SK-N-SH (cell line): ENCODE data around the gene DLD. TPM values are rescaled to one million over a fixed set of nuclear protein-coding genes. Genes with fewer than 3 reads are reported as not detected.

Experiments used
- CTCF ChIA-PET: fragments of 300-600, 350-600 bp; formaldehyde crosslinking; extraction: SDS; loops from one replicate; lab custom pipeline; 2021; lab: Yijun Ruan, JAX
- POLR2A ChIA-PET: fragments of 350-600 bp; sonication (Branson Sonifier 250); formaldehyde crosslinking; extraction: SDS; loops from one replicate; lab custom pipeline; 2020; ENCODE audit warnings: antibody characterized with exemption, inconsistent platforms; lab: Yijun Ruan, JAX
- DNase-seq: peaks from one replicate; pipeline ENCODE4 v3.0.0; 2012
- H2AFZ ChIP-seq: fragments of 200-600 bp; sonication (generic); 2 replicates; pipeline ENCODE4 v1.8.1; 2016; ENCODE audit warnings: antibody characterized with exemption, mild to moderate bottlenecking, low read depth
- H3F3A ChIP-seq: fragments of 200-600 bp; sonication (generic); replicated peaks from 2 replicates; pipeline ENCODE3; 2016; ENCODE audit warnings: antibody characterized with exemption, mild to moderate bottlenecking; ENCODE audit not compliant: insufficient read depth
- H3K27ac ChIP-seq, 2 experiments: fragments of 200-500 bp in 1 of 2; fragments of 200-600 bp in 1 of 2; sonication (Bioruptor generic) in 1 of 2; sonication (generic), shearing (Covaris generic) in 1 of 2; 2 replicates each; pipeline versions ENCODE4 v1.5.1 to v1.6.1; 2014 to 2016; ENCODE audit warnings: low read depth in 2 of 2, inconsistent platforms in 1 of 2, low read length in 1 of 2, mild to moderate bottlenecking in 1 of 2, mixed read lengths in 1 of 2
- H3K27me3 ChIP-seq: fragments of 200-600 bp; sonication (generic), shearing (Covaris generic); 2 replicates; pipeline ENCODE4 v1.6.1; 2016; ENCODE audit warnings: mixed run types; ENCODE audit not compliant: insufficient read depth
- H3K36me3 ChIP-seq, 2 experiments: fragments of 200-500 bp in 1 of 2; fragments of 200-600 bp in 1 of 2; sonication (Bioruptor generic) in 1 of 2; sonication (generic) in 1 of 2; replicated peaks in 1 of 2; 2 replicates each; pipeline versions ENCODE3 to v1.5.1; 2014 to 2016; ENCODE audit warnings: low read length in 1 of 2, mild to moderate bottlenecking in 1 of 2; ENCODE audit not compliant: insufficient read depth in 2 of 2, control insufficient read depth in 1 of 2
- H3K4me1 ChIP-seq, 2 experiments: fragments of 200-500 bp in 1 of 2; fragments of 200-600 bp in 1 of 2; sonication (Bioruptor generic) in 1 of 2; sonication (generic), shearing (Covaris generic) in 1 of 2; 2 replicates each; pipeline versions ENCODE4 v1.5.1 to v1.6.1; 2014 to 2016; ENCODE audit warnings: low read depth in 1 of 2, low read length in 1 of 2, mixed run types in 1 of 2; ENCODE audit not compliant: insufficient read depth in 2 of 2, control insufficient read depth in 1 of 2
- H3K4me2 ChIP-seq: fragments of 200-600 bp; sonication (generic), shearing (Covaris generic); 2 replicates; pipeline ENCODE4 v1.6.1; 2017; ENCODE audit warnings: mixed run types
- H3K4me3 ChIP-seq, 2 experiments: fragments of 200-500 bp in 1 of 2; fragments of 200-600 bp in 1 of 2; sonication (Bioruptor generic) in 1 of 2; sonication (generic), shearing (Covaris generic) in 1 of 2; 2 replicates each; pipeline versions ENCODE4 v1.5.1 to v1.8.1; 2014 to 2016; ENCODE audit warnings: low read depth in 2 of 2, inconsistent platforms in 1 of 2, low read length in 1 of 2, mild to moderate bottlenecking in 1 of 2, mixed read lengths in 1 of 2, moderate library complexity in 1 of 2
- H3K79me2 ChIP-seq: fragments of 200-600 bp; sonication (generic); 2 replicates; pipeline ENCODE4 v1.8.1; 2017; ENCODE audit warnings: mild to moderate bottlenecking; ENCODE audit not compliant: insufficient read depth
- H3K9ac ChIP-seq: fragments of 200-600 bp; sonication (generic); 2 replicates; pipeline ENCODE4 v1.6.1; 2017; ENCODE audit warnings: mixed run types
- H3K9me2 ChIP-seq: fragments of 200-600 bp; sonication (generic); 2 replicates; pipeline ENCODE4 v1.6.1; 2017; ENCODE audit warnings: mixed run types
- H3K9me3 ChIP-seq: fragments of 200-600 bp; sonication (generic); 2 replicates; pipeline ENCODE4 v1.6.1; 2017; ENCODE audit warnings: mixed run types, mild to moderate bottlenecking, moderate library complexity
- H4K20me1 ChIP-seq: fragments of 200-600 bp; sonication (generic); 2 replicates; pipeline ENCODE4 v1.6.1; 2017; ENCODE audit warnings: mild to moderate bottlenecking, mixed run types; ENCODE audit not compliant: insufficient read depth
- CTCF ChIP-seq: fragments of 200-600 bp; sonication (generic); IDR thresholded peaks from 2 replicates; pipeline ENCODE4 v1.6.1; 2017; ENCODE audit warnings: antibody characterized with exemption, mild to moderate bottlenecking, moderate library complexity
- FOXM1 ChIP-seq: IDR thresholded peaks from 2 replicates; pipeline ENCODE4 v1.4.0; 2012; ENCODE audit warnings: low read depth, mild to moderate bottlenecking
- GABPA ChIP-seq: IDR thresholded peaks from 2 replicates; pipeline ENCODE4 v1.4.0; 2012; ENCODE audit warnings: low read depth, mild to moderate bottlenecking
- GATA2 ChIP-seq: sonication (generic); formaldehyde crosslinking; IDR thresholded peaks from 2 replicates; pipeline ENCODE4 v1.5.0; 2020; ENCODE audit warnings: mild to moderate bottlenecking, missing genetic modification reagents
- MAX ChIP-seq: IDR thresholded peaks from 2 replicates; pipeline ENCODE4 v1.4.0; 2012; ENCODE audit warnings: low read depth
- MXI1 ChIP-seq: IDR thresholded peaks from 2 replicates; pipeline ENCODE4 v1.6.1; 2012; ENCODE audit warnings: mild to moderate bottlenecking, low read depth, low read length, improper control_type of control experiment
- NFIC ChIP-seq: IDR thresholded peaks from 2 replicates; pipeline ENCODE4 v1.4.0; 2012; ENCODE audit warnings: borderline replicate concordance
- RCOR1 ChIP-seq: fragments of 150-350 bp; IDR thresholded peaks from 2 replicates; pipeline ENCODE4 v1.6.1; 2017; ENCODE audit warnings: antibody characterized with exemption, low read length
- RFX5 ChIP-seq: IDR thresholded peaks from 2 replicates; pipeline ENCODE4 v1.6.1; 2012; ENCODE audit warnings: mild to moderate bottlenecking, improper control_type of control experiment, low read length
- SIN3A ChIP-seq: IDR thresholded peaks from 2 replicates; pipeline ENCODE4 v1.6.1; 2012; ENCODE audit warnings: low read depth, mild to moderate bottlenecking, low read length, moderate library complexity, borderline replicate concordance
- SMC3 ChIP-seq: IDR thresholded peaks from 2 replicates; pipeline ENCODE4 v1.6.1; 2012; ENCODE audit warnings: low read depth, low read length, improper control_type of control experiment
- TEAD4 ChIP-seq: IDR thresholded peaks from 2 replicates; pipeline ENCODE4 v1.4.0; 2012; ENCODE audit warnings: mild to moderate bottlenecking, borderline replicate concordance; ENCODE audit not compliant: insufficient read depth
- ZBTB33 ChIP-seq: IDR thresholded peaks from 2 replicates; pipeline ENCODE4 v1.4.0; 2012; ENCODE audit warnings: low read depth, borderline replicate concordance
- WGBS: methylation state at CpG from one replicate; pipeline ENCODE4 v1.1.6; 2017; ENCODE audit warnings: low lambda C conversion rate; 5-methylcytosine and 5-hydroxymethylcytosine counted together
- polyA plus RNA-seq, 3 experiments: library from polyadenylated mRNA; depleted of rRNA; stranded (reverse); fragments of >200 nt; gene quantifications; 2 replicates each; pipeline ENCODE4 v1.2.3, GENCODE V29; 2012

DLD gene
- polyA plus RNA-seq, 1 of the 3 experiments (the other 2 are of a cell fraction), result 140 TPM

- Histone ChIP-seq H3K27ac (peak overlapping the region; percentile 0 to 3; a peak in 2 of 4 replicates), H4K20me1 (no peaks in the 10 kb centered on the region), H2AFZ (no peak overlapping the region), H3K9me2 (no peaks in the 10 kb centered on the region), H3K9ac (no peak overlapping the region), H3K4me3 (no peak overlapping the region), H3K36me3 (peaks cover 89 to 100% of the 10 kb centered on the region in 2 experiments), H3K9me3 (no peaks in the 10 kb centered on the region), H3K79me2 (peaks cover 24% of the 10 kb centered on the region), H3K27me3 (no peaks in the 10 kb centered on the region), H3F3A (peaks cover 68% of the 10 kb centered on the region), H3K4me1 (peaks cover 5 to 7% of the 10 kb centered on the region in 2 experiments; a peak in 3 of 4 replicates), H3K4me2 (no peak overlapping the region)
- no peak for DNase-seq
- TF ChIP-seq RCOR1 (no peak), GABPA (no peak), ZBTB33 (no peak), MXI1 (no peak), RFX5 (no peak), NFIC (no peak), GATA2 (CRISPR knock-in tag) (no peak), SMC3 (no peak), TEAD4 (no peak), MAX (no peak), SIN3A (no peak), CTCF (no peak), FOXM1 (no peak)
- CTCF ChIA-PET, result interaction anchor here (0.6 to 1.9 kb wide), 3 partner anchors 14 to 219 kb away, joined by 3 to 5 read pairs (median 3); no protein-coding TSS in a partner anchor
- 92% methylated on average over 1 of the region's 1 CpG for WGBS
- POLR2A ChIA-PET, result interaction anchor here (0.5 kb wide), 1 partner anchor 1145 kb away, joined by 4 read pairs; no protein-coding TSS in a partner anchor
Measured at GRCh38 chr7:107926481-107926880, 35.5 kb downstream of the DLD start.
